Muscle layer of colon (tissue), 2 donors: Measurements from ENCODE around the gene PDRG1.
"Not testable (repeated sequence)": the region's sequence is repeated elsewhere in the genome, so short reads cannot be mapped to it uniquely, and the experiment has no call there.

Experiments used
- H3K27ac ChIP-seq: one replicate; pipeline ENCODE4 v1.7.0; 2013; ENCODE audit warnings: low read depth, mild to moderate bottlenecking, low read length, moderate library complexity
- H3K27me3 ChIP-seq, 2 donors: one replicate each; pipeline ENCODE4 v1.7.0; 2013; ENCODE audit warnings: low read length in 2 of 2, mild to moderate bottlenecking in 2 of 2; ENCODE audit not compliant: insufficient read depth in 2 of 2, control insufficient read depth in 1 of 2
- H3K36me3 ChIP-seq: one replicate; pipeline ENCODE4 v1.7.0; 2013; ENCODE audit warnings: mild to moderate bottlenecking, low read length; ENCODE audit not compliant: insufficient read depth
- H3K4me1 ChIP-seq: one replicate; pipeline ENCODE4 v1.7.0; 2013; ENCODE audit warnings: mild to moderate bottlenecking, low read length; ENCODE audit not compliant: insufficient read depth
- H3K4me3 ChIP-seq, 2 donors: one replicate each; pipeline ENCODE4 v1.7.0; 2013; ENCODE audit warnings: low read length in 2 of 2, low read depth in 1 of 2, mild to moderate bottlenecking in 1 of 2, moderate library complexity in 1 of 2
- H3K9ac ChIP-seq: one replicate; pipeline ENCODE4 v1.7.0; 2013; ENCODE audit warnings: low read length
- H3K9me3 ChIP-seq: one replicate; pipeline ENCODE4 v1.7.0; 2013; ENCODE audit warnings: mild to moderate bottlenecking, low read length
- donor health status: abdominal sarcoma.
- donor health status: Adenocarcinoma of cecum.

Gene PDRG1

DNA sequence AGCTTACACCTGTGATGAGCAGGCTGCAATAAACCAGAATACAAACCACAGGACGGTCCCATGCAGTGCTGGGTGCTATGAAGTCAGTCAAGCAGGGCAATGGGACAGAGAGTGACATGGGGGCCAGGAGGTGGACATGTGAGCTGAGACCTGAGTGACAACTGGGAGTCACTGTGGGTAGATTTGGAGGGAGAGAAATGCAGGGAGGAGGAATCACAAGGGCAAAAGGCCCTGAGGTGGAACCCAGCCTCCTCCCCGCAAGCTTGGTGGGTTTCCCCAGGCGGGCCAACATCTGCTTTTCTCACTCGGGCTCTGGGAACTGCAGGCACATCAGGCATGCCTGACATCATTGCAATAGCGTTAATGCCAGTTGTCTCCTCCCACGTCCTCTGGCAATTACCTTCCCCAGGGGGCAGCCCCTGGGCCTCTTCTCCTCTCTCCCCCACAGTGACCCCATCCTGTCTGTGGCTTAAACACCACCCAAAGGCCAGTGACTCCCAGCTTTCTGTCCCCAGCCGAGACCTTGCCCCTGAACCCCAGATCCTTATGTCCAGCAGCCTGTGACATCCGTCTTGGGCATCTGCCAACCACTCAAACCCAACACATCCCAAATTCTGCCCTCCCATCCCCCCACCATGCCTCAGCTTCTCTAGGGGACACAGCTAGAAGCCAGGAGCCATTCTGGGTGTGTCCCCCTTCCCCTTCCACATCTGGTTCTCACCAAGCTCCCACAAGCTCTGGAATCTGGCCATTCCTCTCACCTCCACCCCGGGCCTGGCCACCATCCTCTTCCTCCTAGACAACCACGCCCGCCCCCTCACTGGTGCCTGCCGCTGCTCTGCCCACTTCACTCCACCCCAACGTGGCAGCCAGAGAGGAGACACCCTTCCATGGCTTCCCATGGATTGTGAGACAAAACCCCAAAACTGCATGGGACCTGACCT, 28.2 kb downstream of the PDRG1 start:
- no peaks in the 10 kb centered on the region for H3K36me3 ChIP-seq
- H3K9ac ChIP-seq, result no peak overlapping the region
- no peak overlapping the region for H3K4me3 ChIP-seq
- H3K9me3 ChIP-seq, result no peaks in the 10 kb centered on the region
- no peaks in the 10 kb centered on the region for H3K4me1 ChIP-seq
- H3K27ac ChIP-seq, result no peak overlapping the region
- peaks cover 0 to 7% of the 10 kb centered on the region in 2 donors for H3K27me3 ChIP-seq

- H3K9me3 ChIP-seq, result no peaks in the 10 kb centered on the region
- H3K36me3 ChIP-seq, result no peaks in the 10 kb centered on the region
- H3K27ac ChIP-seq, result no peak overlapping the region
- H3K4me1 ChIP-seq, result no peaks in the 10 kb centered on the region
- H3K9ac ChIP-seq, result no peak overlapping the region
- no peak overlapping the region for H3K4me3 ChIP-seq
- H3K27me3 ChIP-seq, result peaks cover 0 to 7% of the 10 kb centered on the region in 2 donors
Observed at GRCh38 chr20:31922588-31922987, 29.3 kb downstream of the PDRG1 start.

DNA sequence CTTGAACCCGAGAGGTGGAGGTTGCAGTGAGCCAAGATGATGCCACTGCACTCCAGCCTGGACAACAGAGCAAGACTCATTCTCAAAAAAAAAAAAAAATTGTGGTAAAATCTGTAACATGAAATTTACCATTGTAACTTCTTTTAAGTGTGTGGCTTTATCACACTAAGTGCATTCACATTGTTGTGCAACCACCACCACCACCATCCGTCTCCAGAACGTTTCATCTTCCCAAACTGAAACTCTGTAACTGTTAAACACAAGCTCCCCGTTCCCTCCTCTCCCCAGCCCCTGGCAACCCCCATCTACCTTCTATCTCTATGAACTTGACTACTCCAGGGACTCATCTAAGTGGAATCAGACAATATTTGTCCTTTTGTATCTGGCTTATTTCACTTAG, 29.7 kb downstream of the PDRG1 start:
- Histone ChIP-seq H3K36me3 (no peaks in the 10 kb centered on the region), H3K27ac (no peak overlapping the region), H3K27me3 (peaks cover 0 to 7% of the 10 kb centered on the region in 2 donors), H3K9me3 (no peaks in the 10 kb centered on the region), H3K4me1 (no peaks in the 10 kb centered on the region), H3K9ac (no peak overlapping the region), H3K4me3 (no peak overlapping the region)

- H3K4me3 ChIP-seq, H3K27me3 ChIP-seq, H3K27ac ChIP-seq, H3K36me3 ChIP-seq, H3K9me3 ChIP-seq, H3K9ac ChIP-seq, H3K4me1 ChIP-seq: not testable (repeated sequence)
Observed at GRCh38 chr20:31921480-31921879, 30.4 kb downstream of the PDRG1 start.

- no peak overlapping the region for H3K9ac ChIP-seq
- H3K36me3 ChIP-seq, result no peaks in the 10 kb centered on the region
- peaks cover 0 to 7% of the 10 kb centered on the region in 2 donors for H3K27me3 ChIP-seq
- no peak overlapping the region for H3K4me3 ChIP-seq
- H3K27ac ChIP-seq, result no peak overlapping the region
- no peaks in the 10 kb centered on the region for H3K4me1 ChIP-seq
- H3K9me3 ChIP-seq, result no peaks in the 10 kb centered on the region
Observed at GRCh38 chr20:31920275-31920855, 31.5 kb downstream of the PDRG1 start.

DNA sequence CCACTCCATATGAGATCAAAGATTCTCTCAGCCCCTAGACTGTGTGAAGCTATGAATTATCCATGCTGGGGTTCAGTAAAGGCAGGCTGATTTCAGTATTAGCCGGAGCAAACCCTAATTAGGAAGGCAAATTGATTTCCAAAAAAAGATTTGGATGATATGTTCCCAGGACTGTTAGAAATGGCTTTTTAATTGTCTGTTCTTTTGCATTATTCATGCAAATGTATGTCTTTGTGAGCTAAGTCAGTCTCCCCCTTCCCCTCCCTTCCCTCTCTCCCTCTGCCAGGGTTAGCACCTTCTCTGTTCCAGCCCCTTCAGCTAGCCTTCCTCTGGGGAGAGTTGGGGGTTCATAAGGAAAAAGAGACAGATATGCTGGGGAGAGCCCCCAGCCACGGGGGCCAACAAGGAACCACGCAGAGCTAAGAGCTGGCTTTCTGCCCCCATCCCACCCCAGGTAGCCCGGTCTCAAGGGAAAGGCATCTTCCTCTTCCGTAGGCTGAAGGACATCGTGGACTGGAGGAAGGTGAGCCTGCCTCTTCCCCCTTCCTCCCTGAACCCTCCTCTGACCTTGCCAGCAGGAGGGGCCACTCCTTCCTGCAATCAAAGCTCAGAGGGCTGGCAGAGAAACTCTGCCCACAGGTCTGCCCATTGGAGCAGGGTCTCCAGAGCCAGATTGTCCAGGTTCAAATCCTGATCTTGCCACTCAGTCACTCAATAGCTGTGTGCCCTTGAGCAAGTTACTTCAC, 32.3 kb downstream of the PDRG1 start:
- H3K36me3 ChIP-seq, result no peaks in the 10 kb centered on the region
- H3K27me3 ChIP-seq, result peaks cover 0 to 7% of the 10 kb centered on the region in 2 donors
- no peaks in the 10 kb centered on the region for H3K4me1 ChIP-seq
- no peak overlapping the region for H3K9ac ChIP-seq
- no peak overlapping the region for H3K4me3 ChIP-seq
- H3K27ac ChIP-seq, result no peak overlapping the region
- H3K9me3 ChIP-seq, result no peaks in the 10 kb centered on the region

GRCh38 chr20:31918466-31919105, 33.3 kb downstream of the PDRG1 start:
- Histone ChIP-seq H3K4me3 (no peak overlapping the region), H3K27ac (no peak overlapping the region), H3K27me3 (no peaks in the 10 kb centered on the region), H3K4me1 (no peaks in the 10 kb centered on the region), H3K9ac (no peak overlapping the region), H3K36me3 (no peaks in the 10 kb centered on the region), H3K9me3 (no peaks in the 10 kb centered on the region)

DNA sequence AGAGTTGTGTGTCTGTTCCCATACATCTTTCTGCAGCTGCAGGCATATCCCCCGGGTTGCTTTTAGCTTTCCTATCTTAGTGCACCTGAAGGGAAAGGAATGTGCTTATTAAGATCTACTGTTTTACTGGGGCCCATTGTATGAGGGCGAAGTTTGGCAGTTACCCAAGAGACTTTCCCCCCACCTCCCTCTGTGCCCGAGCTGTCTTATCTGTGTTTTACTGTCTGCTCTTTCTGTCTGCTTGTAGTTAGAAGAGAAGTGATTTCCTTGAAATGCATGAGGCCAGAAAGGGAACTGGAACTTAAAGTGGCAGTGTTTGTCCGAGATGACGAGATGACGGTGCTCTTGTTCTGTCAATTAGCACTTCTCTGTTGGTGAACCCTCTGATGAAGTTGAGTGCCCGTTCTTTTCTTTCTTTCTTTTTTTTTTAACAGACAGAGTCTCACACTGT, 33.9 kb downstream of the PDRG1 start:
- not testable (repeated sequence) for H3K4me3 ChIP-seq, H3K36me3 ChIP-seq, H3K9ac ChIP-seq, H3K9me3 ChIP-seq, H3K27me3 ChIP-seq, H3K27ac ChIP-seq, H3K4me1 ChIP-seq

GRCh38 chr20:31916708-31917107, 35.1 kb downstream of the PDRG1 start:
- no peak overlapping the region for H3K27ac ChIP-seq
- no peak overlapping the region for H3K4me3 ChIP-seq
- no peaks in the 10 kb centered on the region for H3K36me3 ChIP-seq
- H3K9ac ChIP-seq, result no peak overlapping the region
- no peaks in the 10 kb centered on the region for H3K4me1 ChIP-seq
- H3K27me3 ChIP-seq, result no peaks in the 10 kb centered on the region
- no peaks in the 10 kb centered on the region for H3K9me3 ChIP-seq

DNA sequence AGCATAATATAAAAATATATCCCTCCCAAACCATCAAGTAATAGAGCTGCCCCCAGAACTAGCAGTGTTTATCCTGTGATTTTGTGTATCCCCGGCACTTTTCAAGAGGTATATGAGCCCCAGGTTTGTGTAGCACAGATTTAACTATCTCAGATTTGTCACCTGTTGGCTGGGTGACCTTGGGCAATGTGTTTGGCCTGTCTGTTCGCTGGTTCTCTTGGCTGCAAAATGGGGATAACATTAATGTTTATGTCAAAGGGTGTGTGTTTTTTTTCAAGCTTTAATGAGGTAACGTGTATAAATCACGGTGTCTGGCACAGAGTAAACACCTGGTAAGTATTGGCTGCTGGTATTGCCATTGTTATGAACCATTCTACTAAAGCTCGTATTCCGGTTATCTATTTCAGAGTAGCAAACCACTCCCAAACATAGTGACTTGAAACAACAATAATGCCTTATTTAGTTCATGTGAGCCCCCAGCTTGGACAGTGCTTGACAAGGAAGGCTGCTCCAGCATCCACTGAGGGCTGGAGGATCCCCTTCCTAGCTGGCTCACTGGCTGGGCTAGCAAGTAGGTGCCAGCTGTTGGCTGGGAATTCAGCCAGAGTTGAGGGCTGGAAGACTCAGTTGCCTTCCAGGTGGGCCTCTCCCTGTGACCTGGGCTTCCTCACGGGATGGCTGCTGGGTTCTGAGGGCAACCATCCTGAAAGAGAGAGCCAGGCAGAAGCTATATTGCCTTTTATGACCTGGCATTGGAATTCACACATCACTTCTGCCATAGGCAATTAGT, 36.2 kb downstream of the PDRG1 start:
- H3K4me1 ChIP-seq, result no peaks in the 10 kb centered on the region
- H3K27me3 ChIP-seq, result no peaks in the 10 kb centered on the region
- no peak overlapping the region for H3K9ac ChIP-seq
- no peak overlapping the region for H3K4me3 ChIP-seq
- H3K27ac ChIP-seq, result no peak overlapping the region
- H3K36me3 ChIP-seq, result no peaks in the 10 kb centered on the region
- no peaks in the 10 kb centered on the region for H3K9me3 ChIP-seq
